Tibial artery (tissue), 4 donors: Measurements from ENCODE around the gene MAST4.

ENCODE experiments used
- DNase-seq, 2 donors: peaks; one replicate each; pipeline ENCODE4 v3.0.0-alpha.2; 2019
- H3K27ac ChIP-seq, 2 donors: fragments of 200-600 bp; sonication (generic) in 1 of 2; 1 replicate in 1 of 2; 2 replicates in 1 of 2; pipeline ENCODE4 v1.5.1; 2018 to 2019; ENCODE audit warnings: mild to moderate bottlenecking in 1 of 2
- H3K27me3 ChIP-seq, 2 donors: fragments of 200-600 bp; sonication (generic) in 1 of 2; one replicate each; pipeline versions ENCODE4 v1.5.1 to v1.6.0; 2016 to 2019
- H3K36me3 ChIP-seq, 3 donors: fragments of 200-600 bp; sonication (generic) in 2 of 3; one replicate each; pipeline ENCODE4 v1.5.1; 2016 to 2019; ENCODE audit warnings: mild to moderate bottlenecking in 2 of 3
- H3K4me1 ChIP-seq, 4 donors: fragments of 200-600 bp; sonication (generic) in 2 of 4; 1 replicate in 3 of 4; 2 replicates in 1 of 4; pipeline ENCODE4 v1.5.1; 2016 to 2019
- H3K4me3 ChIP-seq, 2 donors: fragments of 200-600 bp; sonication (generic) in 1 of 2; 1 replicate in 1 of 2; 2 replicates in 1 of 2; pipeline ENCODE4 v1.5.1; 2018 to 2019; ENCODE audit warnings: mild to moderate bottlenecking in 2 of 2
- H3K9me3 ChIP-seq, 3 donors: fragments of 200-600 bp; sonication (generic) in 1 of 3; one replicate each; pipeline ENCODE4 v1.5.1; 2016 to 2019
- intact Hi-C: fragments of 100-400 bp; cut with DNase I; formaldehyde crosslinking; loops from one replicate; pipeline ENCODE4 v1.15.0; 2023; ENCODE audit warnings: low total_unique reads
- TF ChIP-seq, protein P1 (sequence below), 2 experiments: fragments of 200-600 bp in 1 of 2; fragments of 450-650 bp in 1 of 2; IDR thresholded peaks; one replicate each; pipeline ENCODE4 v1.5.1; 2017 to 2019; ENCODE audit warnings: antibody characterized with exemption in 2 of 2, mild to moderate bottlenecking in 1 of 2, moderate library complexity in 1 of 2

MAST4 gene

DNA sequence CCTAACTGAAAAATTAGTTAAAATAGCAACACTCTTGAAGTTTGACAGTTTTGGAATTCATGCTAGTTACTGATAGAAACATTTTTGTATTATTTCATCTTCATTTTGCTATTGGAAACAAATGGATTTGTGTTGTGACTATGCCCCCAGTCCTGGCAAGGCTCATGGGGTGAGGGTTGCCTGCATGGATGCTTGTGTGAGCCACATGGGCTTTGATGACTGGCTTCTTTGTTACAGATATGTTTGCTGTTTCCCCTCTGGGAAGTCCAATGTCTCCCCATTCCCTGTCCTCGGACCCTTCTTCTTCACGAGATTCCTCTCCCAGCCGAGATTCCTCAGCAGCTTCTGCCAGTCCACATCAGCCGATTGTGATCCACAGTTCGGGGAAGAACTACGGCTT, 556.2 kb downstream of the MAST4 start:
- no peak for DNase-seq
- Histone ChIP-seq H3K36me3 (peaks cover 20 to 62% (median 45%) of the 10 kb centered on the region in 3 donors), H3K9me3 (no peaks in the 10 kb centered on the region), H3K27me3 (no peaks in the 10 kb centered on the region), H3K4me3 (no peak overlapping the region), H3K4me1 (no peaks in the 10 kb centered on the region), H3K27ac (no peak overlapping the region)
- intact Hi-C loops: no loop called here
- TF ChIP-seq, protein P1, sequence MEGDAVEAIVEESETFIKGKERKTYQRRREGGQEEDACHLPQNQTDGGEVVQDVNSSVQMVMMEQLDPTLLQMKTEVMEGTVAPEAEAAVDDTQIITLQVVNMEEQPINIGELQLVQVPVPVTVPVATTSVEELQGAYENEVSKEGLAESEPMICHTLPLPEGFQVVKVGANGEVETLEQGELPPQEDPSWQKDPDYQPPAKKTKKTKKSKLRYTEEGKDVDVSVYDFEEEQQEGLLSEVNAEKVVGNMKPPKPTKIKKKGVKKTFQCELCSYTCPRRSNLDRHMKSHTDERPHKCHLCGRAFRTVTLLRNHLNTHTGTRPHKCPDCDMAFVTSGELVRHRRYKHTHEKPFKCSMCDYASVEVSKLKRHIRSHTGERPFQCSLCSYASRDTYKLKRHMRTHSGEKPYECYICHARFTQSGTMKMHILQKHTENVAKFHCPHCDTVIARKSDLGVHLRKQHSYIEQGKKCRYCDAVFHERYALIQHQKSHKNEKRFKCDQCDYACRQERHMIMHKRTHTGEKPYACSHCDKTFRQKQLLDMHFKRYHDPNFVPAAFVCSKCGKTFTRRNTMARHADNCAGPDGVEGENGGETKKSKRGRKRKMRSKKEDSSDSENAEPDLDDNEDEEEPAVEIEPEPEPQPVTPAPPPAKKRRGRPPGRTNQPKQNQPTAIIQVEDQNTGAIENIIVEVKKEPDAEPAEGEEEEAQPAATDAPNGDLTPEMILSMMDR (IDR thresholded peaks at IDR 0.05): no peak

DNA sequence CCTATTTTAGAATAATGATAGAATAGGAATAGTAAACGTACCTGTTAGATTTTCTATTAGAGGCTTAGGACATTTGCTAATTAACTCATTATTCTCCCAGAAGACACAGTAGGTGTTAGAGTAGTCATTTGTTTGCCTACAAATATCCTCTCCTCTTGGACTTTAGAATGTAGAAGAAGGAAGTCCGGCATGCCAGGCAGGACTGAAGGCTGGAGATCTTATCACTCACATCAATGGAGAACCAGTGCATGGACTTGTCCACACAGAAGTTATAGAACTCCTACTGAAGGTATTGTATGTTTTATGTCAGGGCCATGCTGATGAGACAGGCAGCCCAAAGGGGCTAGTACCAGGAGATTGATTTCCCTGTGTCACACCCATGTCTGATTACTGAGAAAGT, 557.1 kb downstream of the MAST4 start:
- Histone ChIP-seq H3K27me3 (no peaks in the 10 kb centered on the region), H3K4me3 (no peak overlapping the region), H3K36me3 (peaks cover 28 to 53% (median 45%) of the 10 kb centered on the region in 3 donors), H3K4me1 (no peaks in the 10 kb centered on the region), H3K9me3 (no peaks in the 10 kb centered on the region), H3K27ac (no peak overlapping the region)
- TF ChIP-seq, protein P1 (IDR thresholded peaks at IDR 0.05): no peak
- DNase-seq: no peak
- intact Hi-C loops: no loop called here

DNA sequence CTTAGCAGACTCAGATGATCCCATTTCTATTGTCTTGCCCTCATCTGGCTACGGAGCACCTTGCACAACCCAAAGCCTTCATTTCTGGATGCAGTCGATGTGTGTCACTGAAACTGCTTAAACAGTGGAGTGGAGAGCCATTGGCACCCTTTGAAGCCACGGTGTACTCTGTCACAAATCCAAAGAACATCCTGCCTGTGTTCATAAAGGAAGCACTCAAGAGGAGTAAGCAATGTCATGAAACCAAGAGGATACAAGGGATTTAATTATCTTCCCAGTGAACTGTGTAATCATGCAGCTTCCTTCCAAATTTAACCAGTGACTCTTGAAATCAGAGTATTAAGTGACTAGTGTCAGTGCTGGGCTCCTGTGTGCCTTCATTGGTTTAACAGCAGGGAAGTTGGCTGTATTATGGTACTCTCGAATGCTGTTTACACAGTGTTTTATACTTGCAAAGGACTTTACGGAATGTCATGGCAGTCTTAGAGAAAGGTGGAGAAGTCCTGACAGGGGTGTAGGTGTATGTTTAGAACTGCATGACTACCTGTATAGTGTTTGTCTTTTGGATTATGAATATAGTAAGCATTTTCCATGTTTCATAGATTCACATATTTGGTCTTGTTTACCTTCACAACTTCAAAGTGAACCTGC, 558.5 kb downstream of the MAST4 start:
- peaks cover 28 to 53% (median 45%) of the 10 kb centered on the region in 3 donors for H3K36me3 ChIP-seq
- H3K27ac ChIP-seq: no peak overlapping the region
- DNase-seq: no peak
- H3K27me3 ChIP-seq: no peaks in the 10 kb centered on the region
- no peak overlapping the region for H3K4me3 ChIP-seq
- TF ChIP-seq, protein P1 (IDR thresholded peaks at IDR 0.05): no peak
- H3K4me1 ChIP-seq: no peaks in the 10 kb centered on the region
- H3K9me3 ChIP-seq: no peaks in the 10 kb centered on the region
- intact Hi-C loops: no loop called here

DNA sequence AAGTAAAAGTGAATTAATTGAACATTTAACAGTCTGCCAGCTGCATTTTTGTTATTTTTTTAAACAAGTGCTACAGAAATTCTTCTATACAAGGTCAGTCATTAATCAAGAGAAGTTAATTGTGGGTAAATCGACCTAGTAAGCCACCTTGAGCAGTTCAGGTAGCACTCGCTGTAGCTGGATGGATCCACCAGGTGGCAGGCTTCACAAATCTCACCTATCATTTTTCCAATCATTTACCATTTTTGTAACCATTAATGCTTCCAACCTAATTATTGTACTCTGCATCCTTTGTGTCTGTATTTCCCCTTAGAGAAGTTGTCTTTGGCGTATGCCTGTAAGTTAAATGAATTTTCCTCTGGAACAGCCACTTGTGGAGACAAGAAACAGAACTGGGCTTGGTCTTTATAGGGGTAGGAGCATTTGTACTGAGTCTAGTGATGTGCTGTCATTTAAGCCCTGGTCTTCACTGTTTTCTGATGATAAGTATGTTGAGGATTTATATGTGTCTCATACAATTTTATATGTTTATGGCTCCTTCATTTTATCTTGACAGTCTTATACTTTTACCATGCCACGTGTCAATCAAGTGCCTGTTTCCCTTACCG, 560.9 kb downstream of the MAST4 start:
- H3K27ac ChIP-seq: no peak overlapping the region
- peaks cover 19 to 45% (median 32%) of the 10 kb centered on the region in 3 donors for H3K36me3 ChIP-seq
- TF ChIP-seq, protein P1 (IDR thresholded peaks at IDR 0.05): peak; percentile 73 to 75
- H3K4me1 ChIP-seq: peaks cover 0 to 18% (median 5%) of the 10 kb centered on the region in 4 donors
- H3K4me3 ChIP-seq: no peak overlapping the region
- H3K9me3 ChIP-seq: no peaks in the 10 kb centered on the region
- intact Hi-C loops: loop anchor here (2.0 kb wide), 1 partner anchor 54 kb away; no protein-coding TSS in a partner anchor
- no peaks in the 10 kb centered on the region for H3K27me3 ChIP-seq
- no peak for DNase-seq

DNA sequence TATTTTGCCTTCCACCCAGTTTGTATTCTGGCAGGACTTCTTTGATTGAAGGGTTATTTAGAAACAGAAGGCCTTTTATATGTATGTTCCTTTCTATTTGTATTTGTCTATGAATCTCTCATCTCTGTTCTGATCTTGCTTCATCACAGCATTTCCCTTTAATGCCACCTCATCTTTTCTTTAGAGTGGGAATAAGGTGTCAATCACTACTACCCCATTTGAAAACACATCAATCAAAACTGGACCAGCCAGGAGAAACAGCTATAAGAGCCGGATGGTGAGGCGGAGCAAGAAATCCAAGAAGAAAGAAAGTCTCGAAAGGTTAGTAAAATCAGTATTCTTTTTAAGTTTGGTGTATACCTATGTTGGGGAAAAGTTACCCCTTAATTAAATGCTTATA, 564.1 kb downstream of the MAST4 start:
- Histone ChIP-seq H3K27me3 (no peaks in the 10 kb centered on the region), H3K36me3 (peaks cover 23 to 46% (median 39%) of the 10 kb centered on the region in 3 donors), H3K4me3 (no peak overlapping the region), H3K27ac (peak overlapping the region; percentile 2 to 56), H3K4me1 (peaks cover 0 to 18% (median 6%) of the 10 kb centered on the region in 4 donors), H3K9me3 (no peaks in the 10 kb centered on the region)
- DNase-seq: no peak
- TF ChIP-seq, protein P1 (IDR thresholded peaks at IDR 0.05): no peak
- intact Hi-C loops: no loop called here
